HG03571 (cell line): Measurements from ENCODE around the gene ZFYVE28.
A peak's percentile ranks its signal among the peaks of the same experiment; 100 is the strongest.

Experiments
- ATAC-seq: cut with Tn5 transposase; IDR thresholded peaks from one replicate; pipeline ENCODE4 v1.9.1; 2021; ENCODE audit not compliant: unreplicated experiment

Gene ZFYVE28

DNA sequence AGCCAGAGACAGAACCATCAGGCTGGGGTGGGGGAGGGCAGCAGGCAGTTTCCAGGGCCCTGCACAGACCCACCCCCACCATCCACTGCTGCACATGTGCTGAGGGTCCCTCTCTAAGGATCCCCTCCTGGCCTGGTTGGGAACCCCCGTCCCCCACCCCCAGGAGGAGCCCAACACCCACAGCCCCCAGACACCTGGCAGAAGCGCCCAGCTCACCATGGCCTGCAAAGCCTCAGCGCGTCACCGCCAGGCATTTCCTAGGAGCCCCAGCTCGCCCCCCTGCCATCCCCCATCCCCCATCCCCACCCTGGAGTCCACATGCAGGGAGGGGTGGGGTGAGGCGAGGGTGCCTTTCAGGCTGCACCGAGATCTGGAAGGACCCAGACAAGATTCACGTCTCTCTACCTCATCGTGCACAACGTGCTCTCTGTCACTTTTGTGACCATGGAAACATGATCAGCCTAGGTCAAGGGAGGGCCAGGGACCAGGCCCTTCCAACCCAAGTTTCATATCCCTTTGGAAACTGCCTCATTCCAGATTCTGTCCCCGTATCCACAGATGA, 165.8 kb downstream of the ZFYVE28 start:
- no peak for ATAC-seq

DNA sequence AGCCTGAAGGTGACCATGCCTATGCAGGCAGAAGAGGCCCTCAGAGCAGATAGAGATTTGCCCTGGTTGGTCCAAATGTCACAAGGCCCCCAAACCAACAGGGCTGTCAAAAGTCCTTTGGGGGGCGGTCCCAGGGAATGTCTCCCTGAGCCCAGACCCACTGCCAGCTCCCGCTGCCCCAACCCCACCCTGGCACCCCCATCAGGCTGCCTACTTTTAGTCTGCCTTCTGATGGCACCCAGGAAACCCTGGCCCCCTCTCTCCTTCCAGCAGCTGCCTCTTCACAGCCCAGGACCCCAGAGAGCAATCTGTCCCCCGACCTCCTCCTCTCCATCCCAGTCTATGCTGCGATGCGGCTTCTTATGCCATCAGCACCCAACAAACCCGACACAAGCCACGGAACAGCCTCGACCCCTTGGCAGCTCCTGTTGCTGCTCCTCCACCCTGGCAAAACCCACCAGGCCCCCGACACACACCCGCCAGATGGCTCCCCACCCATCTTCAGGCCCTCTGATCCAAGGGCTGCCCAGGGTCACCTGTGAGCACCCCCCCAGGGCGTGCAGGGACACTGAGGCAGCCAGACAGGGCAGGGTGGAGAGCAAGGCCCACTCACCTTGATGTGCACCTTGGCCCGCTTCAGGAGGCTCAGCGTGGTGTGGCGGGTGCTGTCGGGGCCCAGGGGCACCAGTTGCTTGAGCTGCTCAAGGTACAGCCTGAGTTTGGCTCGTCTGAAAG, 166.5 kb downstream of the ZFYVE28 start:
- no peak for ATAC-seq

DNA sequence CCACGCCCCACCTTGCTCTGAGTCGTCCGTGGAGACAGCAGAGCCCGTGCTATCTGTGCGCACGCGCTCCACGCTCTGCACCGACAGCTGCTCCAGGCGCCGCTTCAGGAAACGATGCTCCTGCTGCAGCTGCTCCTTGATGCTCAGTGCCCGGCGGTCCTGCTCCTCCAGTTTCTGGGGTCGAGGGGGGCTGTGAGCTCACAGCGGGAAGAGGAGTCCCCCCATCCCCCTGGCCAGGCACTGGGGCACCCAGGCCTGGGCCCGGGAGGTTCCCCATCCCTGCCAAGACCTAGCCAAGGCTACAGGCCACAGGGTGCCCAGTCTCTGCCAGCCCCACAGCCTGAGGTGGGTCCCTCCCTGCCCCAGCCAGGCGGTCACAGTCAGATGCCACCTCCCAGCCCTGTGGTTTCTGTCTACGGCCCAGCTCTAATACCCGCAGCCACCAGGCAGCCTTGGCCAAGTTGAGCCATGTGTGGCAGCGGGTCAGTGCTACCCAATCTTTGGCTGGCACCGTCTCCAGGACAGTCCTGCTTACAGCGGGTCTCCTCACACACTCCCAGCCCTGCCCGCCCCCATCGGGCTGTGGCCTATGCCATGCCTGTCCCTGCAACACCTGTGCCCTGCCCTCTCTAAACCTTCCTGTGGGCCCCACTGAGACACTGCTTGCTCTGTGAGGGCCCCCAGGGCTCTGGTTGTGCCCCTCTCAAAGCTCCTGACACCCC, 167.2 kb downstream of the ZFYVE28 start:
- ATAC-seq, result no peak

- ATAC-seq, result no peak
Observed at GRCh38 chr4:2250357-2251072, 167.9 kb downstream of the ZFYVE28 start.

DNA sequence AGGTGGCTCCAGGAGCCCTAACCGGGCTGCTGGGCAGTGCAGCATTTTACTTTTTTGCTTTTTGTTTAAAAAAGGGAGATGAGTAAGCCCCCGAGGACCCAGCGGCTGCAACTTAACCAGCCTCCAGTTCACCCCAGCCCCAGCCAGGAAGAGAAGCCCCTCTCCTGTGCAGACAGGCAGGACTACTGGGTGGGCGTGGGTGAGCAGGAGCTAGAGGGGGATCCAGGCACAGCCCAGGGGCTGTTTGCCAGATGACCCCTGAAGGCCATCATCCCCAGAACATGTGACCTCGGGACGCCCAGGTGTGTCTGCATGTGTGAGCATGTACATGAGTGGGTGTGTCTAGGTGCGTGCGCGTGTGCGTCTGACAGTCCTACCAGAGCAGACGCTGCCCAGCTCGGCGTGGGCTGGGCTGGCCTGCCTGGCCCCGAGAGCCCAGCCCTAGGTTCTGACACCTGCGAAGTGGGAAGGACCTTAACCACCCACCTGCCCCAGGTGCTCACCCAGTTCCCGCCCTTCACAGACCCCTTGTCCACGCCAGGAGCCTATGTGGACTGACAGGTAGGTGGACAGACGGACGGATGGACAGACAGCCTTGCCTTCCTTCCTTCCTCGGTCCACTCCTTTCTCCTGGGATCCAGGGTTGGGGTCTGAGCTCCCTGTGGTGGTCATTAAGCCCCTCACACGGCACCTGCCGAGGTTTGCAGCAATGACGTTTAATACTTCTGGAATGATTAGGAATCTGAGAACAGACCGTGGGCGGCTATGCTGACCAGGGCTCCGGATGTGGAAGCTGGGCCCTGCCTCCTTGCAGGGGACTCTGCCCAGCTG, 168.7 kb downstream of the ZFYVE28 start:
- ATAC-seq, result no peak

GRCh38 chr4:2248821-2249261, 169.6 kb downstream of the ZFYVE28 start:
- no peak for ATAC-seq

- ATAC-seq, result no peak
Observed at GRCh38 chr4:2248044-2248780, 170.2 kb downstream of the ZFYVE28 start.

GRCh38 chr4:2247128-2248043, 171.1 kb downstream of the ZFYVE28 start:
- no peak for ATAC-seq

GRCh38 chr4:2246384-2247127, 171.9 kb downstream of the ZFYVE28 start:
- no peak for ATAC-seq

GRCh38 chr4:2245787-2246275, 172.6 kb downstream of the ZFYVE28 start:
- ATAC-seq, result no peak

DNA sequence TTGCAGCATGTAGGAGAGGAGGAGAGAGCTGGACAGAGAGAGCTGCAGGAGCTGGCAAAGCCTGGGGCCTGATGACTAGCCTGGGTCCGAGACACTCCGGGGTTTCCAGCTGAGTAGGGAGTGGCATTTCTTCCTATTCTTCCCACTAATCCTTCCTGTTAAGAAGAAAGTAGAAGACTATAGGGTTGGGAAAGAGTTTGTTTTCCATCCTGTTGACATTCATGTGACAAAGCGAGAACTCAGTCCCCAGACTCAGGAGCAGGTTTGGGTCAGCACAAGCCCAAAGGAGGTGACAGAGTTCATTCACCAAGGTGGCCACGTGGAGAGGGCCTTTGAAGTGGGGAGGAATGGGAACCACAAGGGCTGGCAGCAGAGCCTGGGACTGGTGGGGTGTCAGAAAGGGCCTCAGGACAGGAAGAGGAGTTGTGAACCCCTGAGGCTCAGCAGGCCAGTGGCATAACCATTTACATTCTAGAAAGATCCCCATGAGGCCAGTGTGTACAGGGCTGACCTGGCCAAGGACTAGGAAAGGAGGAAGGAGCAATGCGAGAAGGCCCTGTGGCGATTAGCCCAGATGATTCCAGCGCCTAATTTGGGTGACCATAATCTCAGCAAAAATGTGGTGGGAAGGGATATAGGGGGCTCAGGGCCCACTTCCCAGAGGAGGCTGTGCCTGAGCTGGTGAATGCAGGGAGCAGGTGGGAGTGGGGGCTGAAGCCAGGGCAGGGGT, 173.2 kb downstream of the ZFYVE28 start:
- ATAC-seq, result no peak

DNA sequence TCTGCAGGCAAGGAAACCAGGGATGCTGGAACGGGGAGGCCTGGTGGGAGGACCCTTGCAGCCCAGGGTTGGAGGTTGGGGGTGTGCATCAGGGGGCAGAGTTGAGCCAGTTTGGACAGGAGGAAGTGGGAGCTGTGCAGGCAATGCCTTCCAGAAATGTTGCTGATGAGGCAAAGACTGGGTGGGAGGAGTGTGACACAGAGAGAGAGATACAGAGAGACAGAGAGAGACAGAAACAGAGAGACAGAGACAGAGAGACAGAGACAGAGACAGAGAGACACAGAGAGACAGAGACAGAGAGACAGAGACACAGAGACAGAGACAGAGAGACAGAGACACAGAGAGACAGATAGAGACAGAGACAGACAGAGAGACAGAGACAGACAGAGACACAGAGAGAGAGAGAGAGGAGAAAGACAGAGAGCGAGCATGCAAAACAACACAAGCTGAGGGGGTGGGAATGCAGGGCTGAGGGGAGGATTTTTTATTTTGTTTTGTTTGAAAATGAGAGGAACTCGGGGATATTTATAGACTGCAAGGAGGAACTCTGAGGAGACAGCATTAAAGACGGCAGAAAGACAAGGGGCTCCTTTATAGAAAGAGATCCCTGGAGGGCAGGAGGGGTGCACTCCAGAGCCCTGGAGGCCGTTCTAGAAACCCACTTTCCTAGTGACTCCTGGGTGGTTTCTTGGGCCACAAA, 174.6 kb downstream of the ZFYVE28 start:
- ATAC-seq, result no peak

DNA sequence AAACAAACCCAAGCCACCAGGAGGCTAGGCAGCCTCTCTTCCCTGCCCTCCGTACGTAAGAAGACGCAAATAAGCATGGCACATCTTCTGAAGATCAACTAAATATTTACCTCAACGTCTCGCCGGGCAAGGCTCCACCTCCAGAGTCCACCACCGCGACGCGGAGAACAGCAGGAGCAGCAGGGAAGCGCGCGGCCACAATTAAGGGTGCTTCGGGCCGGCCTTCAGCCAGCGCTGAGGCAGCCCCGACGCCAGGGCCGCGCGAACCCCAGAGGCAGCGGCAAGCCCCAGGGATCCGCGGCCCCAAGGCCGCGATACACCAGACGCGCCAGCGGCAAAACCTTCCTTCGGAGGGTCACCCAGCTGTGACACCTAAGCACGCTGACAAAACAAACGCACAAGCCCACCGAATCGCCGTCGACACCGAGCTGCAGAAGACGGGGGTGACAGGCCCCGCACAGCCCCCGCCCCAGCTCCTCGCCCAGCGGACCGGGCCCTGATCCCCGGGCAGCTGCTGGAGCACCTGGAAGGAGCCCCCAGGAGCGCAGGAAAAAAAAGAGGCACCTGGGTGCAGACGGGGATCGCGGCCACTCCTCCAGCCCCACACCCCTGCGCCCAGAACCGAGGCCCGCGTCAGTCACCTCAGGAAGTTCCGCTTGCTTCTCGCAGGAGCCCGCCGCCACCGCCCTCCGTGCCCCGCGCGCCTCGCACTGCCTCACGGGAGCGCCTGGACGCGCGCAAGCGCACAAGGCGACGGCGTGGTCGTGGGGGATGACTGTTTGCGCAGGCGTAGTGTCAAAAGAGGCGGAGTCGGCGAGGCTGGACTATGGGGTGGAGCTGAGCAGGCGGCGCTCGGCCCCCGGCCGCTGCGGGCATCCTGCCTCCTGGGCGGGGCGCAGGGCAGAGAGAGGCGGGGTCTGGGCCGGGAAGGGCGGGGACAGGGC, 176.8 kb downstream of the ZFYVE28 start, which contains the start of the genes HAUS3 and POLN:
HAUS3 (minus strand) TSS at position 712 of the 944 bp plus-strand sequence. CDS start 1,175 bp downstream, outside the sequence.
POLN (minus strand) TSS at position 712 of the 944 bp plus-strand sequence. CDS start 12,890 bp downstream, outside the sequence.
- peak; percentile 85 for ATAC-seq

- no peak for ATAC-seq
Observed at GRCh38 chr4:2241003-2241402, 177.4 kb downstream of the ZFYVE28 start.

DNA sequence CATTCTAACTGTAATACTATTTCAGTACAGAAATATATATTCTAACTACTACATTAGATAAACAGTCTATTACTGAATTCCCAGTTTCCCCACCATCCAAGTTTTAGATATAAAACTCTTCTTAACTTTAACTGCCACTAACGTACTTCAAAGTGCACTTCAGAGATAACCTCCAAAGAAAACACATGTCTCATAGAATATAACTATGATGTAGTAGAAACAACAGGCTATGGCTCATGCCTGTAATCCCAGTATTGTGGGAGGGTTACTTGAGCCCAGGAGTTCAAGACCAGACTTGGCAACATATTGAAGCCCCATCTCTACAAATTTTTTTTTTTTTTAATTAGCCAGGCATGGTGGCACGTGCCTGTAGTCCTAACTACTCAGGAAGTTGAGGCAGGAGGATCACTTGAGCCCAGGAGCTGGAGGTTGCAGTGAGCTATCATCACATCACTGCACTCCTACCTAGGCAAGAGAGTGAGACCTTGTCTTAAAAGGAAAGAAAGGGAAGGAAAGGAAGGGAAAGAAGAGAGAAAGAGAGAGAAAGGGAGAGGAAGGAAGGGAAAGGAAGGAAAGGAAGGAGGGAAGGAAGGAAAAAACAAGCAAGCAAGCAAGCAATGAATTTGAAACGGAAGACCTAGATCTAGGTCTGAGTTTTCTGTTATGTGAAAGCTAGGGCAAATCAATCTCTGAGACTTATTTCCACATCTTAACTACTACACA, 181.3 kb downstream of the ZFYVE28 start:
- ATAC-seq, result no peak
